Activated CD8-positive, alpha-beta T cell treated with anti-CD3 and anti-CD28 coated beads, Interleukin-2, amount 10 ng/mL, durations not matched to agents 7 days and 5 days (primary cell): Measurements from ENCODE around the gene GRAP2. TPM values are rescaled to one million over a fixed set of nuclear protein-coding genes. Genes with fewer than 3 reads are reported as not detected.
A peak's percentile ranks its signal among the peaks of the same experiment; 100 is the strongest.

Source experiments
- ATAC-seq: fragments of 150-1000 bp; cut with Tn5 transposase; one replicate; pipeline ENCODE4 v1.10.0; 2021; ENCODE audit warnings: moderate library complexity
- CTCF ChIA-PET: fragments of 350-600 bp; sonication (Branson Sonifier 250); formaldehyde crosslinking; loops from one replicate; lab custom pipeline; 2021; ENCODE audit warnings: antibody characterized with exemption; lab: Charles Lee
- POLR2A ChIA-PET: fragments of 350-600 bp; sonication (Branson Sonifier 250); formaldehyde crosslinking; loops from one replicate; lab custom pipeline; 2021; ENCODE audit warnings: antibody characterized with exemption; lab: Charles Lee
- DNase-seq: peaks from one replicate; pipeline ENCODE4 v3.0.0-alpha.2; 2020
- H3K27ac Mint-ChIP-seq: one replicate; pipeline ENCODE4 v1.8.0; 2021; ENCODE audit warnings: mild to moderate bottlenecking, mixed read lengths
- H3K27me3 Mint-ChIP-seq: one replicate; pipeline ENCODE4 v1.8.0; 2021; ENCODE audit warnings: low read depth, mixed read lengths
- H3K36me3 Mint-ChIP-seq: one replicate; pipeline ENCODE4 v1.8.0; 2021; ENCODE audit warnings: low read depth, mixed read lengths
- H3K4me1 Mint-ChIP-seq: one replicate; pipeline ENCODE4 v1.8.0; 2021; ENCODE audit warnings: low read depth, mixed read lengths
- H3K4me3 Mint-ChIP-seq: one replicate; pipeline ENCODE4 v1.8.0; 2021; ENCODE audit warnings: mild to moderate bottlenecking, mixed read lengths
- H3K9me3 Mint-ChIP-seq: one replicate; pipeline ENCODE4 v1.8.0; 2022; ENCODE audit warnings: mixed read lengths; ENCODE audit not compliant: insufficient read depth
- total RNA-seq, 2 experiments: library from RNA; stranded (reverse); gene quantifications; one replicate each; pipeline ENCODE4 v1.2.3, GENCODE V29; 2021

Gene GRAP2
- total RNA-seq, 2 experiments from 2014 or later = 235 to 239 TPM

GRCh38 chr22:39935612-39936011, 34.7 kb downstream of the GRAP2 start:
- H3K9me3 Mint-ChIP-seq = no peaks in the 10 kb centered on the region
- H3K27ac Mint-ChIP-seq = peak overlapping the region; percentile 84
- no peaks in the 10 kb centered on the region for H3K27me3 Mint-ChIP-seq
- H3K4me3 Mint-ChIP-seq = peak overlapping the region; percentile 68
- peaks cover 78% of the 10 kb centered on the region for H3K36me3 Mint-ChIP-seq
- ATAC-seq (no peak), DNase-seq (no peak)
- CTCF ChIA-PET = interaction anchor here (0.7 to 4.3 kb wide), 9 partner anchors 9 to 401 kb away, joined by 3 to 79 read pairs (median 15); no protein-coding TSS in a partner anchor
- peaks cover 78% of the 10 kb centered on the region for H3K4me1 Mint-ChIP-seq
- POLR2A ChIA-PET = interaction anchor here (0.7 to 1.7 kb wide), 6 partner anchors 9 to 30 kb away, joined by 3 to 5 read pairs (median 4); no protein-coding TSS in a partner anchor

- Mint-ChIP-seq H3K27ac (peak overlapping the region; percentile 84), H3K4me1 (peaks cover 88% of the 10 kb centered on the region), H3K4me3 (peak overlapping the region; percentile 68), H3K36me3 (peaks cover 86% of the 10 kb centered on the region), H3K9me3 (no peaks in the 10 kb centered on the region), H3K27me3 (no peaks in the 10 kb centered on the region)
- DNase-seq (no peak), ATAC-seq (no peak)
- ChIA-PET CTCF (interaction anchor here (1.2 to 4.0 kb wide), 4 partner anchors 12 to 408 kb away, joined by 3 to 12 read pairs (median 8); no protein-coding TSS in a partner anchor), POLR2A (interaction anchor here (1.0 to 1.2 kb wide), 3 partner anchors 14 to 25 kb away, joined by 3 to 5 read pairs (median 5); no protein-coding TSS in a partner anchor)
These were observed 35.8 kb downstream of the GRAP2 start for GRCh38 chr22:39936523-39937145.

- ChIA-PET CTCF (interaction anchor here (0.6 to 4.0 kb wide), 11 partner anchors 11 to 417 kb away, joined by 3 to 12 read pairs (median 4); partner anchors contain the start of gene ATF4), POLR2A (interaction anchor here (0.6 to 1.7 kb wide), 7 partner anchors 10 to 1066 kb away, joined by 3 to 7 read pairs (median 3); no protein-coding TSS in a partner anchor)
- Mint-ChIP-seq H3K9me3 (no peaks in the 10 kb centered on the region), H3K36me3 (peaks cover 86% of the 10 kb centered on the region), H3K4me3 (peak overlapping the region; percentile 68), H3K27me3 (no peaks in the 10 kb centered on the region), H3K4me1 (peaks cover 97% of the 10 kb centered on the region), H3K27ac (peak overlapping the region; percentile 84)
- DNase-seq (no peak), ATAC-seq (no peak)
These were observed 37.0 kb downstream of the GRAP2 start for GRCh38 chr22:39937906-39938305.

- Mint-ChIP-seq H3K27ac (peak overlapping the region; percentile 84), H3K9me3 (no peaks in the 10 kb centered on the region), H3K4me1 (peaks cover 97% of the 10 kb centered on the region), H3K36me3 (peaks cover 86% of the 10 kb centered on the region), H3K27me3 (no peaks in the 10 kb centered on the region), H3K4me3 (peak overlapping the region; percentile 68)
- DNase-seq = no peak
- CTCF ChIA-PET = interaction anchor here (0.6 to 4.0 kb wide), 11 partner anchors 10 to 418 kb away, joined by 3 to 12 read pairs (median 3); partner anchors contain the start of gene ATF4
- ATAC-seq = peak; percentile 14
- POLR2A ChIA-PET = interaction anchor here (0.6 to 1.7 kb wide), 7 partner anchors 11 to 1066 kb away, joined by 3 to 7 read pairs (median 3); no protein-coding TSS in a partner anchor
These were observed 37.7 kb downstream of the GRAP2 start for GRCh38 chr22:39938509-39939111.

- Mint-ChIP-seq H3K4me3 (peak overlapping the region; percentile 60), H3K36me3 (peaks cover 85% of the 10 kb centered on the region), H3K9me3 (no peaks in the 10 kb centered on the region), H3K27ac (peak overlapping the region; percentile 74), H3K27me3 (no peaks in the 10 kb centered on the region), H3K4me1 (peaks cover 97% of the 10 kb centered on the region)
- CTCF ChIA-PET = interaction anchor here (0.6 to 4.0 kb wide), 7 partner anchors 11 to 411 kb away, joined by 3 to 12 read pairs (median 4); no protein-coding TSS in a partner anchor
- POLR2A ChIA-PET = interaction anchor here (0.7 to 1.6 kb wide), 6 partner anchors 11 to 104 kb away, joined by 3 to 5 read pairs (median 3); no protein-coding TSS in a partner anchor
- DNase-seq (no peak), ATAC-seq (no peak)
These were observed 38.9 kb downstream of the GRAP2 start for GRCh38 chr22:39939830-39940229.

GRCh38 chr22:39940757-39941305, 39.9 kb downstream of the GRAP2 start:
- CTCF ChIA-PET = interaction anchor here (1.0 to 7.2 kb wide), 4 partner anchors 7 to 44 kb away, joined by 5 to 79 read pairs (median 26); no protein-coding TSS in a partner anchor

GRCh38 chr22:39941601-39942000, 40.7 kb downstream of the GRAP2 start:
- H3K27ac Mint-ChIP-seq = peak overlapping the region; percentile 85
- POLR2A ChIA-PET = interaction anchor here (0.6 to 2.7 kb wide), 4 partner anchors 11 to 401 kb away, joined by 3 to 12 read pairs (median 4); no protein-coding TSS in a partner anchor
- peaks cover 78% of the 10 kb centered on the region for H3K36me3 Mint-ChIP-seq
- H3K9me3 Mint-ChIP-seq = no peaks in the 10 kb centered on the region
- peaks cover 95% of the 10 kb centered on the region for H3K4me1 Mint-ChIP-seq
- ATAC-seq (no peak), DNase-seq (no peak)
- CTCF ChIA-PET = interaction anchor here (0.6 to 7.2 kb wide), 11 partner anchors 8 to 407 kb away, joined by 3 to 79 read pairs (median 11); no protein-coding TSS in a partner anchor
- peak overlapping the region; percentile 60 for H3K4me3 Mint-ChIP-seq
- H3K27me3 Mint-ChIP-seq = no peaks in the 10 kb centered on the region

More at GRCh38 chr22:39940757-39941305, 39.9 kb downstream of the GRAP2 start:
- peak overlapping the region; percentile 74 for H3K27ac Mint-ChIP-seq
- H3K4me1 Mint-ChIP-seq = peaks cover 96% of the 10 kb centered on the region
- H3K27me3 Mint-ChIP-seq = no peaks in the 10 kb centered on the region
- POLR2A ChIA-PET = no interaction called here
- peak overlapping the region; percentile 60 for H3K4me3 Mint-ChIP-seq
- ATAC-seq (peak; percentile 45), DNase-seq (peak; percentile 61)
- peaks cover 83% of the 10 kb centered on the region for H3K36me3 Mint-ChIP-seq
- no peaks in the 10 kb centered on the region for H3K9me3 Mint-ChIP-seq

- DNase-seq = peak; percentile 50
- Mint-ChIP-seq H3K4me3 (peak overlapping the region; percentile 68), H3K27me3 (no peaks in the 10 kb centered on the region), H3K27ac (peak overlapping the region; percentile 88), H3K36me3 (peaks cover 79% of the 10 kb centered on the region), H3K4me1 (peaks cover 95% of the 10 kb centered on the region), H3K9me3 (no peaks in the 10 kb centered on the region)
- ATAC-seq = peak; percentile 37
- ChIA-PET POLR2A (interaction anchor here (0.6 to 2.7 kb wide), 12 partner anchors 9 to 423 kb away, joined by 3 to 12 read pairs (median 4); partner anchors contain the start of genes ATF4 and TMA7B), CTCF (interaction anchor here (0.7 to 7.2 kb wide), 25 partner anchors 9 to 408 kb away, joined by 3 to 79 read pairs (median 6); no protein-coding TSS in a partner anchor)
These were observed 41.8 kb downstream of the GRAP2 start for GRCh38 chr22:39942439-39943230.

GRCh38 chr22:39943337-39943736, 42.5 kb downstream of the GRAP2 start:
- Mint-ChIP-seq H3K36me3 (peaks cover 77% of the 10 kb centered on the region), H3K4me1 (peaks cover 95% of the 10 kb centered on the region), H3K9me3 (no peaks in the 10 kb centered on the region), H3K27ac (peak overlapping the region; percentile 88), H3K4me3 (peak overlapping the region; percentile 68), H3K27me3 (no peaks in the 10 kb centered on the region)
- POLR2A ChIA-PET = interaction anchor here (0.6 to 2.7 kb wide), 10 partner anchors 9 to 423 kb away, joined by 3 to 12 read pairs (median 4); partner anchors contain the start of genes ATF4 and TMA7B
- CTCF ChIA-PET = interaction anchor here (0.9 to 7.2 kb wide), 23 partner anchors 9 to 409 kb away, joined by 3 to 79 read pairs (median 6); no protein-coding TSS in a partner anchor
- ATAC-seq = peak; percentile 35
- peak; percentile 71 for DNase-seq
